ENCODE results near the gene BICD1.

GRCh38 chr12:32104572-32105355, 1.9 kb upstream of the BICD1 start:
- no peak for TF ChIP-seq CTCF (conservative IDR thresholded peaks at IDR 0.05)
- no peak for TF ChIP-seq ZFX (IDR thresholded peaks at IDR 0.05)
